Neural cell (in vitro differentiated cells): Measurements from ENCODE around the gene HAND2. TPM values are rescaled to one million over a fixed set of nuclear protein-coding genes. Genes with fewer than 3 reads are reported as not detected.

Experiments
- H2AFZ ChIP-seq: fragments of 200-600, 300-800 bp; sonication (generic), shearing (Covaris generic); 2 replicates; pipeline ENCODE4 v1.6.0; 2014; ENCODE audit warnings: low read depth, mild to moderate bottlenecking, antibody characterized with exemption, low read length, moderate library complexity
- H3F3A ChIP-seq: fragments of 200-600 bp; shearing (Covaris generic); 2 replicates; pipeline ENCODE4 v1.6.1; 2016; ENCODE audit warnings: mild to moderate bottlenecking, moderate library complexity, mixed read lengths, antibody characterized with exemption, low read length; ENCODE audit not compliant: insufficient read depth, poor library complexity, severe bottlenecking
- H3K27ac ChIP-seq: fragments of 200-600, 300-800 bp; sonication (generic), shearing (Covaris generic); 2 replicates; pipeline ENCODE4 v1.5.1; 2014; ENCODE audit warnings: mild to moderate bottlenecking, low read length, moderate library complexity
- H3K27me3 ChIP-seq: fragments of 300-800, 200-600 bp; sonication (generic), shearing (Covaris generic); 2 replicates; pipeline ENCODE4 v1.6.0; 2014; ENCODE audit warnings: mild to moderate bottlenecking, low read depth, low read length, moderate library complexity; ENCODE audit not compliant: insufficient read depth
- H3K36me3 ChIP-seq: fragments of 300-800, 200-600 bp; sonication (generic), shearing (Covaris generic); 2 replicates; pipeline ENCODE4 v1.5.1; 2014; ENCODE audit warnings: mild to moderate bottlenecking, antibody characterized with exemption, low read length, moderate library complexity; ENCODE audit not compliant: insufficient read depth
- H3K4me2 ChIP-seq: fragments of 300-800, 200-600 bp; sonication (generic), shearing (Covaris generic); 2 replicates; pipeline ENCODE4 v1.6.0; 2014; ENCODE audit warnings: mild to moderate bottlenecking, low read length
- H3K4me3 ChIP-seq: fragments of 300-800, 200-600 bp; sonication (generic), shearing (Covaris generic); 2 replicates; pipeline ENCODE4 v1.5.1; 2014; ENCODE audit warnings: mild to moderate bottlenecking, low read length, moderate library complexity
- H3K79me2 ChIP-seq: fragments of 200-600 bp; shearing (Covaris generic); replicated peaks from 2 replicates; pipeline ENCODE4 v1.6.0; 2014; ENCODE audit warnings: mild to moderate bottlenecking, low read length, moderate library complexity; ENCODE audit not compliant: insufficient read depth
- H3K9ac ChIP-seq: fragments of 300-800, 200-600 bp; sonication (generic), shearing (Covaris generic); 2 replicates; pipeline ENCODE4 v1.6.1; 2016; ENCODE audit warnings: mild to moderate bottlenecking, low read length, mixed read lengths
- H3K9me2 ChIP-seq: fragments of 200-600 bp; shearing (Covaris generic); 2 replicates; pipeline ENCODE4 v1.6.1; 2016; ENCODE audit warnings: mild to moderate bottlenecking, low read length, mixed read lengths; ENCODE audit not compliant: insufficient read depth
- H3K9me3 ChIP-seq: fragments of 200-600, 300-800 bp; sonication (generic), shearing (Covaris generic); 2 replicates; pipeline ENCODE4 v1.6.1; 2016; ENCODE audit warnings: mild to moderate bottlenecking, mixed run types, low read length, moderate library complexity, mixed read lengths
- H4K20me1 ChIP-seq: fragments of 200-600 bp; shearing (Covaris generic); 2 replicates; pipeline ENCODE4 v1.6.1; 2016; ENCODE audit warnings: mild to moderate bottlenecking, mixed run types; ENCODE audit not compliant: insufficient read depth
- CTCF ChIP-seq: fragments of 450-650 bp; IDR thresholded peaks from 2 replicates; pipeline ENCODE4 v1.5.1; 2014; ENCODE audit warnings: antibody characterized with exemption, mild to moderate bottlenecking, moderate library complexity; ENCODE audit not compliant: poor library complexity, severe bottlenecking
- EP300 ChIP-seq: fragments of 450-650 bp; conservative IDR thresholded peaks from 2 replicates; pipeline ENCODE4 v1.6.1; 2014; ENCODE audit warnings: antibody characterized with exemption, mild to moderate bottlenecking, moderate library complexity; ENCODE audit not compliant: poor library complexity, severe bottlenecking
- EZH2 ChIP-seq: fragments of 200-600, 300-800 bp; shearing (Covaris generic), sonication (generic); IDR thresholded peaks from 2 replicates; pipeline ENCODE4 v1.6.1; 2014; ENCODE audit warnings: antibody characterized with exemption, low read length, borderline replicate concordance, mild to moderate bottlenecking; ENCODE audit not compliant: insufficient read depth, poor library complexity, severe bottlenecking
- MXI1 ChIP-seq: fragments of 450-650 bp; conservative IDR thresholded peaks from 2 replicates; pipeline ENCODE4 v1.6.1; 2014; ENCODE audit warnings: antibody characterized with exemption, mild to moderate bottlenecking; ENCODE audit not compliant: poor library complexity, severe bottlenecking
- POLR2AphosphoS5 ChIP-seq: IDR thresholded peaks from 2 replicates; pipeline ENCODE4 v1.6.1; 2012
- RAD21 ChIP-seq: fragments of 450-650 bp; conservative IDR thresholded peaks from 2 replicates; pipeline ENCODE4 v1.6.1; 2014; ENCODE audit warnings: antibody characterized with exemption, mild to moderate bottlenecking, moderate library complexity
- REST ChIP-seq: IDR thresholded peaks from 2 replicates; pipeline ENCODE4 v1.6.1; 2012; ENCODE audit warnings: borderline replicate concordance
- SMC3 ChIP-seq: fragments of 450-650 bp; conservative IDR thresholded peaks from 2 replicates; pipeline ENCODE4 v1.6.1; 2014; ENCODE audit warnings: antibody characterized with exemption, mild to moderate bottlenecking, moderate library complexity; ENCODE audit not compliant: poor library complexity
- TAF1 ChIP-seq: IDR thresholded peaks from 2 replicates; pipeline ENCODE4 v1.6.1; 2012; ENCODE audit warnings: low read depth
- polyA plus RNA-seq: library from polyadenylated mRNA; depleted of rRNA; stranded (reverse); fragments of >200 nt; gene quantifications from 2 replicates; pipeline ENCODE4 v1.2.3, GENCODE V29; 2014

Gene HAND2
- polyA plus RNA-seq, 1 donor from 2014 or later: not detected

- H3K27ac ChIP-seq: no peak overlapping the region
- no peaks in the 10 kb centered on the region for H3K9me2 ChIP-seq
- H3K4me3 ChIP-seq: no peak overlapping the region
- H3K9ac ChIP-seq: no peak overlapping the region
- no peaks in the 10 kb centered on the region for H3K9me3 ChIP-seq
- H3K4me2 ChIP-seq: no peak overlapping the region
- H3K27me3 ChIP-seq: peaks cover 100% of the 10 kb centered on the region
- no peak for TF ChIP-seq CTCF
- no peaks in the 10 kb centered on the region for H3K79me2 ChIP-seq
- no peak overlapping the region for H2AFZ ChIP-seq
- no peaks in the 10 kb centered on the region for H4K20me1 ChIP-seq
- no peaks in the 10 kb centered on the region for H3F3A ChIP-seq
- H3K36me3 ChIP-seq: no peaks in the 10 kb centered on the region
These were observed 23.3 kb downstream of the HAND2 start for GRCh38 chr4:173506597-173507211.

- TF ChIP-seq POLR2AphosphoS5 (no peak), TAF1 (no peak), EZH2 (no peak), SMC3 (no peak), REST (no peak), MXI1 (no peak), RAD21 (peak; percentile 48), EP300 (no peak), CTCF (peak; percentile 51)
- H2AFZ ChIP-seq: no peak overlapping the region
- no peak overlapping the region for H3K4me3 ChIP-seq
- H3K79me2 ChIP-seq: no peaks in the 10 kb centered on the region
- no peaks in the 10 kb centered on the region for H4K20me1 ChIP-seq
- no peaks in the 10 kb centered on the region for H3K9me2 ChIP-seq
- no peak overlapping the region for H3K27ac ChIP-seq
- peaks cover 100% of the 10 kb centered on the region for H3K27me3 ChIP-seq
- H3K9ac ChIP-seq: no peak overlapping the region
- no peaks in the 10 kb centered on the region for H3K36me3 ChIP-seq
- no peaks in the 10 kb centered on the region for H3K9me3 ChIP-seq
- H3F3A ChIP-seq: no peaks in the 10 kb centered on the region
- H3K4me2 ChIP-seq: no peak overlapping the region
These were observed 24.0 kb downstream of the HAND2 start for GRCh38 chr4:173505924-173506518.
